ENCODE results near the gene NCOR2.

The NCOR2 gene

DNA sequence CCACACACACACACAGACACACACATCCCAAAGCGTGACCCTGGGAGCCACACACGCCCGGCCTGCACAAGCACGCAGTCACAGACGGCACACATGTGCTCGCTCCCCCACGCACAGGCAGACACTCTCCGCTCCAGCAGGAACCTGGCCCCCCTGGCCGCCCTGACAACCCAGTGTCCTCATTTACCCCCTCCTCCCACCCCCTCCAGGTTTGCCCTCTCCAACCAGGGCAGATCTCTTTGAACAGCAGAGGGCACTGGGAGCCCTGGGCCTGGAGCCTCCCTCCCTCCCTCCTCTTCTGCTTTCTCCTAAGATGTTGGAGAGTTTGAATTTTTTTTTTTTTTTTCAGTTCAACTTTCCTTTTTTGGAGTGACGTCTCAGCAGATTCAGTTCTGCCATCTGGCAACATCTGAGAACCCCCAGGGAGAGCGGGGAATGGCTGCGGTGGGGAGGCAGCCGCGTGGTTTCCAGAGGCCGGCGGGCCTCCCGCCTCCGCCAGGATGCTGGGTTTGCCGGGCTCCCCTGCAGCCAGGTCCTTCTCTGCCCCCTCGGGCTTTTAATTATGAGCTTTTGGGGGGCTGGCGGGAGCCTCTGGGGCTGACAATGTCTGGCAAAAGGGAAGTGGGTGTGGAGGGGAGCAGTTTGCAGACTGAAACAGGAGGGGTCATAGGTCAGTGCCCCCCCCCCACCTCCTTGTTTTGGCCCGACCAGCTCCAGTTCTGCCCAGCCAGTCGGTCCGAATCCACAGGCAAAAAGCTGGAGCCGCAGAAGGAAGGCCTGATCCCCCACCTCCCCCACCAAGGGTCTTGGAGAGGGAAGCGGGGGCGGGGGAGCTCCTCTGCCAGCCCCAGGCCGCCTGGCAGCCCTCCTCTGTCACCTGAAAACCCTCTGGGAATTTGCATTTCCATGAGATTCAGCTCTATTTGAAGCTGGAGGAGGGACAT is 1.3 kb upstream of the NCOR2 start:
- H3K4me3 ChIP-seq (ENCODE audit: low read depth, low read length), result peak overlapping the region; percentile 60
- DNase-seq (ENCODE audit: low read depth), result peak; percentile 98
- TF ChIP-seq, protein P1, sequence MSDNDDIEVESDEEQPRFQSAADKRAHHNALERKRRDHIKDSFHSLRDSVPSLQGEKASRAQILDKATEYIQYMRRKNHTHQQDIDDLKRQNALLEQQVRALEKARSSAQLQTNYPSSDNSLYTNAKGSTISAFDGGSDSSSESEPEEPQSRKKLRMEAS (IDR thresholded peaks at IDR 0.05; ENCODE audit: low read depth, low read length), result peak; percentile 82
- TF ChIP-seq MYC (IDR thresholded peaks at IDR 0.05; ENCODE audit: low read depth, low read length) (peak; percentile 83), POLR2A (IDR thresholded peaks at IDR 0.05; ENCODE audit: extremely low read depth, insufficient read length) (no peak)
- TF ChIP-seq, protein P2, sequence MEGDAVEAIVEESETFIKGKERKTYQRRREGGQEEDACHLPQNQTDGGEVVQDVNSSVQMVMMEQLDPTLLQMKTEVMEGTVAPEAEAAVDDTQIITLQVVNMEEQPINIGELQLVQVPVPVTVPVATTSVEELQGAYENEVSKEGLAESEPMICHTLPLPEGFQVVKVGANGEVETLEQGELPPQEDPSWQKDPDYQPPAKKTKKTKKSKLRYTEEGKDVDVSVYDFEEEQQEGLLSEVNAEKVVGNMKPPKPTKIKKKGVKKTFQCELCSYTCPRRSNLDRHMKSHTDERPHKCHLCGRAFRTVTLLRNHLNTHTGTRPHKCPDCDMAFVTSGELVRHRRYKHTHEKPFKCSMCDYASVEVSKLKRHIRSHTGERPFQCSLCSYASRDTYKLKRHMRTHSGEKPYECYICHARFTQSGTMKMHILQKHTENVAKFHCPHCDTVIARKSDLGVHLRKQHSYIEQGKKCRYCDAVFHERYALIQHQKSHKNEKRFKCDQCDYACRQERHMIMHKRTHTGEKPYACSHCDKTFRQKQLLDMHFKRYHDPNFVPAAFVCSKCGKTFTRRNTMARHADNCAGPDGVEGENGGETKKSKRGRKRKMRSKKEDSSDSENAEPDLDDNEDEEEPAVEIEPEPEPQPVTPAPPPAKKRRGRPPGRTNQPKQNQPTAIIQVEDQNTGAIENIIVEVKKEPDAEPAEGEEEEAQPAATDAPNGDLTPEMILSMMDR (IDR thresholded peaks at IDR 0.05; ENCODE audit: low read depth, low read length), result peak; percentile 46

GRCh38 chr12:124567673-124568373 is 411 bp upstream of the NCOR2 start:
- TF ChIP-seq MYC (IDR thresholded peaks at IDR 0.05; ENCODE audit: low read depth, low read length) (no peak; the same call in 1 of the 2 replicates), POLR2A (IDR thresholded peaks at IDR 0.05; ENCODE audit: extremely low read depth, insufficient read length) (no peak)
- TF ChIP-seq, protein P2 (IDR thresholded peaks at IDR 0.05; ENCODE audit: low read depth, low read length), result no peak
- TF ChIP-seq, protein P1 (IDR thresholded peaks at IDR 0.05; ENCODE audit: low read depth, low read length), result no peak; the same call in 1 of the 2 replicates
- peak; percentile 92 for DNase-seq (ENCODE audit: low read depth)

DNA sequence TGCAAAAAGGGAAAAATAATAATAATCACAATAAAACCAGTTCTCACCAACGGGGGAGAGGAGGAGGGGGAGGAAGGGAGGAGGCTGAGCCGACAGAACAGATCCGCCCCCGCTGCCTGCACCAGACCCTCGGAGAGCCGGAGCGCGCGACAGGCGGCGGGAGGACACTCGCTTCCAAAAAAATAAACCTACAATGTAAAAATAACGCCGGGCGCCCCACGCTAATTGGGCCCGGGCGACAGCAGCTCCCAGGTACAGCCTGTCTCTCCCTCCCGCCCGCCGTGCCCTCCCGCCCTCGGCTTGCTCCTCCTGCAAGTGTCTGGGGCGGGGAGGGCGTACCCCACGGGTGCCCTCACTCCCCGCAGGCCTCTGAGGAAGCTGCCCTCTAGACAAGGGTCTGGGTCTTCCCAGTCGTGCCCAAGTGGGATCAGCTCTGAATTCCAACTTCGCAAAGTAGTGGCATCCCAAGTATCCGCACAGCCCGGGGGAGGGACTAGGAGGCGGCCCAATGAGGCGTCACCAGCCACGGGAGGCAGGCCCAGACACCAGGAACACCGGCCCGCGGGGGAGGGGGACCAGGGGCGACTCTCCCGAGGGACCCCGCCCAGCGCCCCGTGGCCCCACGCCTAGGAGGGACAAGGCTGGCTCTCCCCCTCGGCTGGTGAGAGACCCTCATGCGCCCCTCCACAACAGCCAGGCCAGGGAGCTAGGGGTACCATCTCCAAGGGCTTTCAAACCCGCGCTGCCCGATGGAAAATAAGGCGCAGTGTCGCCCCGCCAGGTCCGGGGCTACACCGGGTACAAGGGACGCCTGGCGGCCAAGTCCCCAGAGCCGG is 1.0 kb downstream of the NCOR2 start:
- TF ChIP-seq, protein P2 (IDR thresholded peaks at IDR 0.05; ENCODE audit: low read depth, low read length), result no peak
- TF ChIP-seq, protein P1 (IDR thresholded peaks at IDR 0.05; ENCODE audit: low read depth, low read length), result 0 out of 2 replicates have a peak, but pooled peaks have one; percentile 21
- TF ChIP-seq POLR2A (IDR thresholded peaks at IDR 0.05; ENCODE audit: extremely low read depth, insufficient read length) (no peak), MYC (IDR thresholded peaks at IDR 0.05; ENCODE audit: low read depth, low read length) (peak; percentile 50; the same call in 1 of the 2 replicates)
- DNase-seq (ENCODE audit: low read depth), result peak; percentile 84
- H3K4me3 ChIP-seq (ENCODE audit: low read depth, low read length), result peak overlapping the region; percentile 78

More at GRCh38 chr12:124567673-124568373, 411 bp upstream of the NCOR2 start:
- H3K4me3 ChIP-seq (ENCODE audit: low read depth, low read length), result peak overlapping the region; percentile 60

- TF ChIP-seq, protein P2 (IDR thresholded peaks at IDR 0.05; ENCODE audit: low read depth, low read length), result no peak
- TF ChIP-seq POLR2A (IDR thresholded peaks at IDR 0.05; ENCODE audit: extremely low read depth, insufficient read length) (no peak), MYC (IDR thresholded peaks at IDR 0.05; ENCODE audit: low read depth, low read length) (no peak)
- TF ChIP-seq, protein P1 (IDR thresholded peaks at IDR 0.05; ENCODE audit: low read depth, low read length), result no peak
- peak overlapping the region; percentile 78 for H3K4me3 ChIP-seq (ENCODE audit: low read depth, low read length)
- DNase-seq (ENCODE audit: low read depth), result no peak
Measured at GRCh38 chr12:124565656-124566160, 1.7 kb downstream of the NCOR2 start.

All from NB4 (cell line).